Pericardium fibroblast (primary cell): ENCODE results near the gene RTKN. TPM values are rescaled to one million over a fixed set of nuclear protein-coding genes. Genes with fewer than 3 reads are reported as not detected.

Experiments used
- total RNA-seq: library from RNA; depleted of rRNA; stranded (reverse); fragments of >200 nt; gene quantifications from 2 replicates; pipeline ENCODE4 v1.2.3, GENCODE V29; 2015

Gene RTKN
- 11.8 and 15.3 TPM in 2 replicates for total RNA-seq

GRCh38 chr2:74441690-74442482, at the start of gene RTKN:
TSS of gene RTKN (minus strand) at chr2:74441937. CDS start at chr2:74441816, 121 bp downstream.

GRCh38 chr2:74482801-74483674, 41.3 kb upstream of the RTKN start, which contains the start of the genes CCDC142 and TTC31:
TSS of gene CCDC142 (minus strand) at chr2:74482998. CDS start at chr2:74482837, 161 bp downstream.
TSS of gene TTC31 (plus strand) at chr2:74483081. CDS start at chr2:74483096, 15 bp downstream.

GRCh38 chr2:74472086-74472944, 30.6 kb upstream of the RTKN start, which contains the start of gene MRPL53:
TSS of gene MRPL53 (minus strand) at chr2:74472680. CDS start at chr2:74472660, 20 bp downstream.

GRCh38 chr2:74458132-74458937, 16.6 kb upstream of the RTKN start, which contains the start of gene WBP1:
TSS of gene WBP1 (plus strand) at chr2:74458438. CDS start at chr2:74458603, 165 bp downstream.

GRCh38 chr2:74454654-74455511, 13.1 kb upstream of the RTKN start, which contains the start of gene INO80B:
TSS of gene INO80B (plus strand) at chr2:74455087. CDS start at chr2:74455117, 30 bp downstream.

GRCh38 chr2:74421221-74421870, 20.4 kb downstream of the RTKN start, which contains the start of the genes C2orf81 and WDR54:
TSS of gene C2orf81 (minus strand) at chr2:74421619. CDS start at chr2:74421560, 59 bp downstream.
TSS of gene WDR54 (plus strand) at chr2:74421730. CDS start at chr2:74422154, 424 bp downstream.

GRCh38 chr2:74379851-74380789, 61.6 kb downstream of the RTKN start, which contains the start of gene DCTN1:
TSS of gene DCTN1 (minus strand) at chr2:74380311. CDS start at chr2:74380037, 274 bp downstream.

Other genes with a start within 250 kb of the RTKN start
- gene MTHFD2, start 243.3 kb downstream of the RTKN start, total RNA-seq = 136 and 159 TPM in 2 replicates
- under 0.01 TPM in 1 of 2 replicates, not detected in the other for gene SLC4A5, start 98.5 kb downstream of the RTKN start, total RNA-seq
- 114 and 172 TPM in 2 replicates for gene DCTN1, start 61.6 kb downstream of the RTKN start, total RNA-seq
- gene C2orf81, start 20.3 kb downstream of the RTKN start, total RNA-seq = 2.0 and 2.7 TPM in 2 replicates
- 23.5 and 27.3 TPM in 2 replicates for gene WDR54, start 20.2 kb downstream of the RTKN start, total RNA-seq
- gene INO80B, start 13.2 kb upstream of the RTKN start, total RNA-seq = 2.9 and 4.6 TPM in 2 replicates
- gene WBP1, start 16.5 kb upstream of the RTKN start, total RNA-seq = 53.0 and 54.5 TPM in 2 replicates
- gene MOGS, start 23.4 kb upstream of the RTKN start, total RNA-seq = 44.5 and 44.6 TPM in 2 replicates
- 10.3 and 40.7 TPM in 2 replicates for gene MRPL53, start 30.7 kb upstream of the RTKN start, total RNA-seq
- gene CCDC142, start 41.1 kb upstream of the RTKN start, total RNA-seq = 9.8 and 10.6 TPM in 2 replicates
- 15.4 and 15.5 TPM in 2 replicates for gene TTC31, start 41.1 kb upstream of the RTKN start, total RNA-seq
- gene LBX2, start 57.7 kb upstream of the RTKN start, total RNA-seq = 1.9 and 3.2 TPM in 2 replicates
- 11.0 and 18.5 TPM in 2 replicates for gene PCGF1, start 65.8 kb upstream of the RTKN start, total RNA-seq
- 0.35 TPM in 1 of 2 replicates, not detected in the other for gene TLX2, start 72.5 kb upstream of the RTKN start, total RNA-seq
- not detected in 2 replicates for gene DQX1, start 84.3 kb upstream of the RTKN start, total RNA-seq
- gene AUP1, start 87.8 kb upstream of the RTKN start, total RNA-seq = 65.5 and 72.1 TPM in 2 replicates
- 11.7 and 32.1 TPM in 2 replicates for gene HTRA2, start 88.0 kb upstream of the RTKN start, total RNA-seq
- 7.3 and 23.7 TPM in 2 replicates for gene LOXL3, start 112.0 kb upstream of the RTKN start, total RNA-seq
- gene DOK1, start 112.8 kb upstream of the RTKN start, total RNA-seq = 27.2 and 28.2 TPM in 2 replicates
- gene M1AP, start 206.4 kb upstream of the RTKN start, total RNA-seq = not detected in 2 replicates
- 2.3 and 2.4 TPM in 2 replicates for gene SEMA4F, start 212.3 kb upstream of the RTKN start, total RNA-seq